NCI-H2227 treated with DMSO at 0.1 percent for 48 hours (cell line): Measurements from ENCODE around the gene PABPC1L2B.
"Not testable (repeated sequence)": the region's sequence is repeated elsewhere in the genome, so short reads cannot be mapped to it uniquely, and the experiment has no call there.

Source experiments
- DNase-seq: peaks from one replicate; lab custom pipeline; 2025; lab: John Stamatoyannopoulos, UW

Gene PABPC1L2B

GRCh38 chrX:73002733-73003132 is at the start of gene PABPC1L2B:
Gene PABPC1L2B, plus strand, starts transcription at chrX:73002939. Its CDS starts 704 bp downstream, at chrX:73003643.
- not testable (repeated sequence) for DNase-seq

- not testable (repeated sequence) for DNase-seq
Measured at GRCh38 chrX:72959971-72960370, 42.8 kb upstream of the PABPC1L2B start.

- not testable (repeated sequence) for DNase-seq
Measured at GRCh38 chrX:72971859-72972258, 30.9 kb upstream of the PABPC1L2B start.

GRCh38 chrX:72974885-72975284 is 27.9 kb upstream of the PABPC1L2B start:
- DNase-seq = not testable (repeated sequence)

- DNase-seq = not testable (repeated sequence)
Measured at GRCh38 chrX:72980894-72981469, 21.8 kb upstream of the PABPC1L2B start.

GRCh38 chrX:73004032-73004431 is 1.3 kb downstream of the PABPC1L2B start:
- DNase-seq = not testable (repeated sequence)

GRCh38 chrX:73021361-73022092 is 18.8 kb downstream of the PABPC1L2B start:
- DNase-seq = no peak

GRCh38 chrX:73022093-73022445 is 19.3 kb downstream of the PABPC1L2B start:
- not testable (repeated sequence) for DNase-seq

- no peak for DNase-seq
Measured at GRCh38 chrX:73028876-73029275, 26.1 kb downstream of the PABPC1L2B start.
